Colonic mucosa (tissue), 4 donors: ENCODE data around the gene TAOK1. TPM values are rescaled to one million over a fixed set of nuclear protein-coding genes. Genes with fewer than 3 reads are reported as not detected.

Source experiments
- DNase-seq: peaks from one replicate; pipeline ENCODE4 v3.0.0-alpha.2; 2020
- H3K27ac ChIP-seq: fragments of 200-600 bp; one replicate; pipeline ENCODE4 v1.8.0; 2021
- H3K27me3 ChIP-seq: fragments of 200-600 bp; one replicate; pipeline ENCODE4 v1.8.0; 2021
- H3K36me3 ChIP-seq: fragments of 200-600 bp; one replicate; pipeline ENCODE4 v1.8.0; 2021
- H3K4me1 ChIP-seq: fragments of 200-600 bp; one replicate; pipeline ENCODE4 v1.8.0; 2021; ENCODE audit warnings: mild to moderate bottlenecking
- H3K4me3 ChIP-seq: fragments of 200-600 bp; one replicate; pipeline ENCODE4 v1.8.0; 2021
- H3K9ac ChIP-seq, 2 donors: one replicate each; pipeline ENCODE4 v1.7.0; 2013; ENCODE audit warnings: control low read depth in 2 of 2, low read depth in 2 of 2, low read length in 2 of 2
- H3K9me3 ChIP-seq: fragments of 200-600 bp; one replicate; pipeline ENCODE4 v1.8.0; 2021
- intact Hi-C: fragments of 100-400 bp; cut with DNase I; formaldehyde crosslinking; loops from one replicate; pipeline ENCODE4 v1.14.1; 2022
- total RNA-seq, 2 donors: library from RNA; stranded (reverse); fragmentation: NEBNext Ultra II Directional in 1 of 2; extraction: Animal tissue kit (Norgen Biotek cat#: 25700) in 1 of 2; gene quantifications; one replicate each; pipeline ENCODE4 v1.2.1, GENCODE V29; 2021
- TF ChIP-seq, protein P1 (sequence below): fragments of 200-600 bp; IDR thresholded peaks from one replicate; pipeline ENCODE4 v1.8.0; 2022; ENCODE audit warnings: antibody characterized with exemption, mild to moderate bottlenecking
- donor health status: healthy.
- donor health status: DM: no; HTN: no; CAD: no.
- donor health status: DM: no; HTN: no; CAD: no.

The TAOK1 gene
- total RNA-seq, 2 donors from 2014 or later, result 42.1 to 57.1 TPM

DNA sequence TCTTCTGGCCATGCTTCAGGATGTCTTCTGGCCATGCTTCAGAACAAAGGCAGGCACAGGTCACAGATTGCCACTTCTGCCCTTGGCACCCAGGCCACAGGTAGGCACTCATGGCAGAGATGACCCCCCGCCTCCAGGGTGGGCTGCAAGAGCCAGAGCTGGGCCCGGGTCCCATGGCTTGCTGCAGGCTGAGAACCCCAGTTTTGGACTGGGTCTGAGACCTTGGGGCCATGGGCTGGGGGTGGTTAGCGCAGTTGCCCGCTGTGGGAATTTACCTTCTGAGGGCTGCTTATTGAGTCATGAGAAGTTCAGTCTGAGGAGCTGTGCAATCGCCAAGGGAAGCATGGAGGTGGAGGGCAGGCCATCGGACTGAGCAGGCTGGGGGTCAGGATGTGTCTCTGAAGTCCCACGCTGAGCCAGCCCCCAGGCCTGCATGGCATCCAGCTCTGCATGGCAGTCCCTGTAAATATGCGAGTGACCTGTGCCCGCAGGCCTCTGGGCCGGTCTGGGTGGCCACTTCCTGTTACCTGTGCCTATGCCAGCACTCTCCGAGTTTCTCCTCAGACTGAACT, 204.4 kb downstream of the TAOK1 start:
- TF ChIP-seq, protein P1, sequence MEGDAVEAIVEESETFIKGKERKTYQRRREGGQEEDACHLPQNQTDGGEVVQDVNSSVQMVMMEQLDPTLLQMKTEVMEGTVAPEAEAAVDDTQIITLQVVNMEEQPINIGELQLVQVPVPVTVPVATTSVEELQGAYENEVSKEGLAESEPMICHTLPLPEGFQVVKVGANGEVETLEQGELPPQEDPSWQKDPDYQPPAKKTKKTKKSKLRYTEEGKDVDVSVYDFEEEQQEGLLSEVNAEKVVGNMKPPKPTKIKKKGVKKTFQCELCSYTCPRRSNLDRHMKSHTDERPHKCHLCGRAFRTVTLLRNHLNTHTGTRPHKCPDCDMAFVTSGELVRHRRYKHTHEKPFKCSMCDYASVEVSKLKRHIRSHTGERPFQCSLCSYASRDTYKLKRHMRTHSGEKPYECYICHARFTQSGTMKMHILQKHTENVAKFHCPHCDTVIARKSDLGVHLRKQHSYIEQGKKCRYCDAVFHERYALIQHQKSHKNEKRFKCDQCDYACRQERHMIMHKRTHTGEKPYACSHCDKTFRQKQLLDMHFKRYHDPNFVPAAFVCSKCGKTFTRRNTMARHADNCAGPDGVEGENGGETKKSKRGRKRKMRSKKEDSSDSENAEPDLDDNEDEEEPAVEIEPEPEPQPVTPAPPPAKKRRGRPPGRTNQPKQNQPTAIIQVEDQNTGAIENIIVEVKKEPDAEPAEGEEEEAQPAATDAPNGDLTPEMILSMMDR, result no peak
- Histone ChIP-seq H3K27me3 (no peaks in the 10 kb centered on the region), H3K4me3 (no peak overlapping the region), H3K9me3 (no peaks in the 10 kb centered on the region), H3K9ac (no peak overlapping the region), H3K4me1 (peaks cover 29% of the 10 kb centered on the region), H3K27ac (no peak overlapping the region), H3K36me3 (no peaks in the 10 kb centered on the region)
- DNase-seq, result no peak
- intact Hi-C loops, result no loop called here

DNA sequence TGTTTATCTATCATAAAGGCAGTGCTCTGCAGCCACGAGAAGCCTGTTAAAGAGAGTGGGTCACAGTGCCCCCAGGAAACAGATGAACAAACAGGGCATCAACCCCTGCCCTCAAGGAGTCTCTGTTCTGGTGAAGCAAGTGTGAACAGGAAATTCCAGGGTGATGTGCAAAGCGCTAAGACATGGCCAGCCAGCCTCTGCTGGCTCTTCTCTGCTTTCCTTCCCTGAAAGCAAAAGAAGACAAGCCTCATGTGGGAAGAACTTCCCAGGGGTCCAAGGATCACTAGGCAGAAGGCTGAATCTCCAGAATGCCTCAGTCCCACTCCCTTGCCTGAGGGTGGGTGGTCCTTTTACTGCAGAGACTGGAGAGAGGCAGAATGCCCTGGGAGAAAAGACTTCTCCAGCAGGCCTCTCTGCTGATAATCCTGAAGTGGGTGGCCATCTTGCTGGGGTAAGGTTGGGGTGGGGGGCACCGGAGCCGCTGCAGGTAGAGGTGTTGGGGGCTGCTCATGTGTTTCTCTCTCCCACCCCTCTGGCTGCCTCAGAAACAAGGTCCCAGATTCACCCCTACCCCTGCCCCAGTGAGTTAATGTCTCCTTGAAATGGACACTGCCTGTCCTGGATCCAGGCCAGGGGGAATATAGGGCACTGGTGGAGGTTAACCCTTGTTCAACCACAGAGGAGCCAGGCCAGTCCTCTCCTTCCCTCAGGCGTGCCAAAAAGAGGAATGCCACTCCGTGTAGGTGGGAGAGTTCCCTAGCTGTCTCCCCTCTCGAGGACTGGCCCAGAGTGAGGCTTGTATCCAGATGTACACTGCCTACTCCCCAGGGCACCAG, 205.2 kb downstream of the TAOK1 start:
- no peaks in the 10 kb centered on the region for H3K27me3 ChIP-seq
- no peak for DNase-seq
- intact Hi-C loops, result no loop called here
- peaks cover 23% of the 10 kb centered on the region for H3K4me1 ChIP-seq
- no peak overlapping the region for H3K4me3 ChIP-seq
- TF ChIP-seq, protein P1, result no peak
- H3K9me3 ChIP-seq, result no peaks in the 10 kb centered on the region
- no peak overlapping the region for H3K27ac ChIP-seq
- H3K9ac ChIP-seq, result no peak overlapping the region
- H3K36me3 ChIP-seq, result no peaks in the 10 kb centered on the region

DNA sequence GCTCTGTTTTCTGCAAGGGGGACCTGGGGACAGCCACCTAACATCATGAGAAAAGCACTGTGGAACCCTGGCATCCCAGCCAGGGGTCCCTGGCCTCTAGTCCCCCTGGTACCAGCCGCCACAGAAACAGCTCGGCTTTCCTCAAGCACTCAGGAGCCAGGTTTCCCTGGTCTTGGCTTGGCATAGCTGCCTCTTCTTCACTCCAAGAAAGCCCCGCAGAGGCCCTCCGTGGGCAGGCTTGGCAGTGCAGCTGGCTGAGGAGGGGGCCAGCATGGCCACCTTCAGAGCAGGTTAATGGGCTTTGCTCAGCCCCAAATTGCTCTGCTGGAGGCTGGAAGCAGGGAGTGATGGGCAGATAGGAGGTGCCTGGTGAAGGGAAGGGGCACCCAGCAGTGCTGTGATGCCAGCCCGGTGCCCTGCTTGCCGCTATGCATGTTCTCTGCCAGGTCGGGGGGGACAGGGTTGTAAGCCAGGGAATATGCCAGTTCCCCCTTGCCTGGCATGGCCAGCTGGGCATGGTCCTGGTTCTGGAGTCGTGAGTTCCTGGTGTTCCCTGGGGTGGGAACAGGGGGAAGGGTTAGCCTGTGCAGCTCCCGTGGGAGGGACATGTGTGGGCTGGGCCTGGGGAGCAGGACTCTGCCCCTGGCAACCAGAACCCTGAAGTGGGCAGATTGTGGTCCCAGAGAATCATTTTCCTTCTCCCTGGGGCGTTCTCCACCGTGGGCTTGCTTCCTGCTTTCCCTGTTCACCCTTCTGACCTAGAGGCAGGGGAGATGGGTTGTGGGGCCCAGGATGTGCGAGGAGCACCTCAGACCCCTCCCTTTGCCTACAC, 206.0 kb downstream of the TAOK1 start:
- no peak overlapping the region for H3K9ac ChIP-seq

DNA sequence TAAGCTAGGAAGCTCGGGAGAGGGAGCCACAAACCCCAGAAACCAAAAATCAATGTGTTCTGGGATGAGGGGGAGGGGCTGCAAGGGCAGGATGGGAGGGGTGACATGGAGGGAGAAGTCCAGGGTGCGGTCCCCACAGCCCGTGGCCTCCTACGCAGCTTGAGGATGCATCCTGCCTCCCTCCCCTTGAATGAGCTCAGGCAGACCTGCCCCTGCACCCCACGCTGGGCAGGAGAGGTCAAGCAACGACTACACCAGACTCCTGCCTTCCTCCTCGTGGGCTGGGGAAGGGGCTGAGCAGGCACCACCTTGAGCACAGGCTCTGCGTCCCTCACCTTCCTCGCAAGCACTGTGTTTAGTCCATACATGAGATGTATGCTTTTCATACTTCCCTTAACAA, 206.6 kb downstream of the TAOK1 start:
- no peak overlapping the region for H3K4me3 ChIP-seq
- TF ChIP-seq, protein P1, result no peak
- no peak overlapping the region for H3K27ac ChIP-seq
- peaks cover 10% of the 10 kb centered on the region for H3K4me1 ChIP-seq
- no peak overlapping the region for H3K9ac ChIP-seq
- intact Hi-C loops, result no loop called here
- no peaks in the 10 kb centered on the region for H3K27me3 ChIP-seq
- no peaks in the 10 kb centered on the region for H3K9me3 ChIP-seq
- DNase-seq, result no peak
- no peaks in the 10 kb centered on the region for H3K36me3 ChIP-seq

More for the DNA sequence above, 206.0 kb downstream of the TAOK1 start:
- TF ChIP-seq, protein P1, result no peak
- Histone ChIP-seq H3K4me1 (peaks cover 16% of the 10 kb centered on the region), H3K27me3 (no peaks in the 10 kb centered on the region), H3K4me3 (no peak overlapping the region), H3K27ac (no peak overlapping the region), H3K9me3 (no peaks in the 10 kb centered on the region), H3K36me3 (no peaks in the 10 kb centered on the region)
- DNase-seq, result no peak
- intact Hi-C loops, result no loop called here

DNA sequence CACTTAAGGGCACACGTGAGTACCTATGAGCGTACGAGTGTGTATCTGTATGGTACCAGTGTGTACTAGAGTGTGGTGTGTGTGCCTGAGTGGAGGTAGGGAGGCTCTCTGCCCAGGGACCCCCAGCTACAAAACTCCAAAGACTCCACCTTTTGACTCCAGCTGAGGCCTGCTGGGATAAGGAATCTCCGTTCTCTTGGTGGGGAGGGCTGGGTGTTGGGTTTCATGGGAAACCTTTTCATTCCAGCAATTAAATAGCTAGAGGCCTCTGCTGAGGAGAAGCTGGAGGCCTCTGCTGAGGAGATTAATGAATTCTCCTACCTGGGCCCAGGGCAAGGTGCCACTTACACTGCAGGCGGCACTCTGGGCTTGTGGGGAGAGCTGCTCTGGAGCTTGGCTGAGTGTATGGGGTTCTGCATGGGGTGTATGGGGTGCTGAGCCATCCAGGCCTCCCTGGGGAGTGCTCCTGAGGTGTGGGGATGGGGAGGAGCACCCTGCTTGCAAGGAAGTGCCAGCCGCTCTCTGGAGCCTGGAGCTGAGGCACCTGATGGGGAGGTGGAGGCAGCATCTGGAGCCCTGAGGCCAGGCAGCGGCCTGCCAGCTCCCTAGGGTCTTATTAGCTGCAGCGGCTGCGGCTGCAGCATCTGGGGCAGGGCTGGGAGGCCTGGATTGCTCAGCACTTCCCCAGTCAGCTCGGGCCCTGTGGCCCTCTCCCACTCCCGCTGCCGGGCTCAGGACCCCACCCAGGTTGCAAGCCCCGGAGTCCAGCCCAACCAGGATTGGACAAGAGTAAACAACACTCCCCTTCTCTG, 207.4 kb downstream of the TAOK1 start:
- Histone ChIP-seq H3K4me3 (no peak overlapping the region), H3K36me3 (no peaks in the 10 kb centered on the region), H3K4me1 (peaks cover 2% of the 10 kb centered on the region), H3K9me3 (no peaks in the 10 kb centered on the region), H3K27ac (no peak overlapping the region), H3K27me3 (no peaks in the 10 kb centered on the region), H3K9ac (no peak overlapping the region)
- no peak for DNase-seq
- intact Hi-C loops, result no loop called here
- TF ChIP-seq, protein P1, result no peak
